Fibroblast of the aortic adventitia (primary cell): Measurements from ENCODE around the gene MILR1. TPM values are rescaled to one million over a fixed set of nuclear protein-coding genes. Genes with fewer than 3 reads are reported as not detected.
A peak's percentile ranks its signal among the peaks of the same experiment; 100 is the strongest.

Experiments
- DNase-seq: peaks from one replicate; pipeline ENCODE4 v3.0.0-alpha.2; 2010; ENCODE audit warnings: low read depth
- H3K4me3 ChIP-seq: 2 replicates; pipeline ENCODE4 v1.5.1; 2011; ENCODE audit warnings: low read depth, mild to moderate bottlenecking, control low read depth, low read length, moderate library complexity
- CTCF ChIP-seq: IDR thresholded peaks from 2 replicates; pipeline ENCODE4 v1.5.1; 2011; ENCODE audit warnings: mild to moderate bottlenecking, low read length, control low read depth, inconsistent platforms; ENCODE audit not compliant: insufficient read depth
- total RNA-seq: library from RNA; depleted of rRNA; stranded (reverse); fragments of >200 nt; gene quantifications from 2 replicates; pipeline ENCODE4 v1.2.3, GENCODE V29; 2012; ENCODE audit warnings: low replicate concordance

MILR1 gene
- total RNA-seq, result 4.1 and 52.5 TPM in 2 replicates

- DNase-seq, result peak; percentile 91
- no peak for TF ChIP-seq CTCF
- peak within 1 kb of the TSS; percentile 51 for H3K4me3 ChIP-seq
Measured at GRCh38 chr17:64448665-64449512, at the start of gene MILR1. Gene MILR1 (plus strand): TSS chr17:64449115. CDS start chr17:64449169, 54 bp downstream.

GRCh38 chr17:64399767-64400156, 49.2 kb upstream of the MILR1 start:
- no peak overlapping the region for H3K4me3 ChIP-seq
- no peak for DNase-seq
- no peak for TF ChIP-seq CTCF

- no peak overlapping the region for H3K4me3 ChIP-seq
- TF ChIP-seq CTCF, result no peak
- DNase-seq, result no peak
Measured at GRCh38 chr17:64400642-64401041, 48.3 kb upstream of the MILR1 start.

- no peak for TF ChIP-seq CTCF
- no peak overlapping the region for H3K4me3 ChIP-seq
- no peak for DNase-seq
Measured at GRCh38 chr17:64401244-64401860, 47.6 kb upstream of the MILR1 start.

- TF ChIP-seq CTCF, result no peak
- H3K4me3 ChIP-seq, result no peak overlapping the region
- no peak for DNase-seq
Measured at GRCh38 chr17:64401941-64402340, 47.0 kb upstream of the MILR1 start.

GRCh38 chr17:64402469-64402868, 46.4 kb upstream of the MILR1 start:
- DNase-seq, result no peak
- H3K4me3 ChIP-seq, result no peak overlapping the region
- no peak for TF ChIP-seq CTCF
